ENCODE results near the gene FOXD4L3. TPM values are rescaled to one million over a fixed set of nuclear protein-coding genes. Genes with fewer than 3 reads are reported as not detected.
"Not testable (repeated sequence)": the region's sequence is repeated elsewhere in the genome, so short reads cannot be mapped to it uniquely, and the experiment has no call there.

FOXD4L3 gene
- total RNA-seq, 1 donor from 2014 or later, result not detected

- not testable (repeated sequence) for FAIRE-seq; H4K20me1 ChIP-seq (ENCODE audit: insufficient read depth, low read length); H3K36me3 ChIP-seq (ENCODE audit: insufficient read depth, low read length); H3K9me3 ChIP-seq (ENCODE audit: insufficient read depth, low read depth, low read length); H3K36me3 Mint-ChIP-seq (ENCODE audit: low read depth, unreplicated experiment); H3K9ac ChIP-seq (ENCODE audit: low read length); H3K27me3 Mint-ChIP-seq (ENCODE audit: low read depth, unreplicated experiment); H3K4me1 ChIP-seq (ENCODE audit: insufficient read depth, low read length); H3K4me3 ChIP-seq (ENCODE audit: insufficient read depth, low read depth, low read length); H3K4me2 ChIP-seq (ENCODE audit: low read length); H3K27me3 ChIP-seq (ENCODE audit: insufficient read depth, low read length); H3K79me2 ChIP-seq (ENCODE audit: insufficient read depth, low read length); H3K4me1 Mint-ChIP-seq (ENCODE audit: low read depth, unreplicated experiment); H3K9me3 Mint-ChIP-seq (ENCODE audit: unreplicated experiment); H3K27ac Mint-ChIP-seq (ENCODE audit: unreplicated experiment); DNase-seq (ENCODE audit: low read depth); H2AFZ ChIP-seq (ENCODE audit: low read depth, low read length); H3K4me3 Mint-ChIP-seq (ENCODE audit: unreplicated experiment); H3K27ac ChIP-seq (ENCODE audit: low read depth, low read length)
Measured at GRCh38 chr9:68338000-68338399, 35.3 kb downstream of the FOXD4L3 start.

- not testable (repeated sequence) for H3K4me3 ChIP-seq (ENCODE audit: insufficient read depth, low read depth, low read length); H3K36me3 Mint-ChIP-seq (ENCODE audit: low read depth, unreplicated experiment); H3K27me3 ChIP-seq (ENCODE audit: insufficient read depth, low read length); H3K4me1 Mint-ChIP-seq (ENCODE audit: low read depth, unreplicated experiment); H2AFZ ChIP-seq (ENCODE audit: low read depth, low read length); H3K27ac Mint-ChIP-seq (ENCODE audit: unreplicated experiment); H4K20me1 ChIP-seq (ENCODE audit: insufficient read depth, low read length); H3K9me3 ChIP-seq (ENCODE audit: insufficient read depth, low read depth, low read length); DNase-seq (ENCODE audit: low read depth); H3K4me1 ChIP-seq (ENCODE audit: insufficient read depth, low read length); H3K79me2 ChIP-seq (ENCODE audit: insufficient read depth, low read length); H3K9me3 Mint-ChIP-seq (ENCODE audit: unreplicated experiment); H3K27me3 Mint-ChIP-seq (ENCODE audit: low read depth, unreplicated experiment); H3K9ac ChIP-seq (ENCODE audit: low read length); H3K4me3 Mint-ChIP-seq (ENCODE audit: unreplicated experiment); H3K27ac ChIP-seq (ENCODE audit: low read depth, low read length); H3K4me2 ChIP-seq (ENCODE audit: low read length); H3K36me3 ChIP-seq (ENCODE audit: insufficient read depth, low read length); FAIRE-seq
Measured at GRCh38 chr9:68342265-68343025, 39.8 kb downstream of the FOXD4L3 start.

- H3K27ac ChIP-seq (ENCODE audit: low read depth, low read length); H3K9me3 ChIP-seq (ENCODE audit: insufficient read depth, low read depth, low read length); H3K36me3 ChIP-seq (ENCODE audit: insufficient read depth, low read length); H3K4me3 ChIP-seq (ENCODE audit: insufficient read depth, low read depth, low read length); H3K4me1 Mint-ChIP-seq (ENCODE audit: low read depth, unreplicated experiment); H3K27me3 ChIP-seq (ENCODE audit: insufficient read depth, low read length); H3K79me2 ChIP-seq (ENCODE audit: insufficient read depth, low read length); H3K4me3 Mint-ChIP-seq (ENCODE audit: unreplicated experiment); H3K27ac Mint-ChIP-seq (ENCODE audit: unreplicated experiment); DNase-seq (ENCODE audit: low read depth); H3K4me1 ChIP-seq (ENCODE audit: insufficient read depth, low read length); H3K36me3 Mint-ChIP-seq (ENCODE audit: low read depth, unreplicated experiment); H3K4me2 ChIP-seq (ENCODE audit: low read length); H3K9ac ChIP-seq (ENCODE audit: low read length); H4K20me1 ChIP-seq (ENCODE audit: insufficient read depth, low read length); FAIRE-seq; H3K9me3 Mint-ChIP-seq (ENCODE audit: unreplicated experiment); H2AFZ ChIP-seq (ENCODE audit: low read depth, low read length); H3K27me3 Mint-ChIP-seq (ENCODE audit: low read depth, unreplicated experiment): not testable (repeated sequence)
Measured at GRCh38 chr9:68343242-68343641, 40.6 kb downstream of the FOXD4L3 start.

- not testable (repeated sequence) for H2AFZ ChIP-seq (ENCODE audit: low read depth, low read length); H3K9me3 Mint-ChIP-seq (ENCODE audit: unreplicated experiment); H4K20me1 ChIP-seq (ENCODE audit: insufficient read depth, low read length); H3K4me3 Mint-ChIP-seq (ENCODE audit: unreplicated experiment); DNase-seq (ENCODE audit: low read depth); H3K79me2 ChIP-seq (ENCODE audit: insufficient read depth, low read length); H3K27ac ChIP-seq (ENCODE audit: low read depth, low read length); H3K9me3 ChIP-seq (ENCODE audit: insufficient read depth, low read depth, low read length); FAIRE-seq; H3K9ac ChIP-seq (ENCODE audit: low read length); H3K27me3 ChIP-seq (ENCODE audit: insufficient read depth, low read length); H3K4me3 ChIP-seq (ENCODE audit: insufficient read depth, low read depth, low read length); H3K4me1 ChIP-seq (ENCODE audit: insufficient read depth, low read length); H3K4me2 ChIP-seq (ENCODE audit: low read length); H3K36me3 ChIP-seq (ENCODE audit: insufficient read depth, low read length); H3K4me1 Mint-ChIP-seq (ENCODE audit: low read depth, unreplicated experiment); H3K36me3 Mint-ChIP-seq (ENCODE audit: low read depth, unreplicated experiment); H3K27me3 Mint-ChIP-seq (ENCODE audit: low read depth, unreplicated experiment)
- peak overlapping the region; percentile 47 for H3K27ac Mint-ChIP-seq (ENCODE audit: unreplicated experiment)
Measured at GRCh38 chr9:68343992-68344391, 41.3 kb downstream of the FOXD4L3 start.

DNA sequence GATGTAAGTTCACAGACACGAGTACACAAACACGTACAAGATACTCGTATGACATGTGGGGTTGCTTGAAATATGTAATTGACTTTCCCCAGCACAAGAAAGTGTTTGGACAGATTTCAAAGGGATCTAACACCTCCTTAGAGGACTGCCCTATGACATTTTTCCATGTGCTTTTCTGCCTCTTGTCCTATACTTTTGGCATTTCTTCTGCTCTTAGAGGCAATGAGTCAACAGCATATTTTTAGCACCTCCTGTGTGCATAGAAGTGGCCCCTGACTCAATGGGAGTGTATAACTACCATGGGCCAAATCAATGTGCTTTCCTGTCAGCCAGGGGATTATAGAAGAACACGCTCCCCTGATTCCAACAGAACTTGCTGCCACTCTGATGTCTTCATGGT, 49.0 kb downstream of the FOXD4L3 start:
- not testable (repeated sequence) for H4K20me1 ChIP-seq (ENCODE audit: insufficient read depth, low read length); H3K4me3 ChIP-seq (ENCODE audit: insufficient read depth, low read depth, low read length); H3K9me3 ChIP-seq (ENCODE audit: insufficient read depth, low read depth, low read length); H3K9me3 Mint-ChIP-seq (ENCODE audit: unreplicated experiment); H3K79me2 ChIP-seq (ENCODE audit: insufficient read depth, low read length); DNase-seq (ENCODE audit: low read depth); H3K4me1 Mint-ChIP-seq (ENCODE audit: low read depth, unreplicated experiment); H3K27me3 ChIP-seq (ENCODE audit: insufficient read depth, low read length); H3K9ac ChIP-seq (ENCODE audit: low read length); H3K36me3 Mint-ChIP-seq (ENCODE audit: low read depth, unreplicated experiment); H2AFZ ChIP-seq (ENCODE audit: low read depth, low read length); H3K4me1 ChIP-seq (ENCODE audit: insufficient read depth, low read length); H3K4me3 Mint-ChIP-seq (ENCODE audit: unreplicated experiment); H3K4me2 ChIP-seq (ENCODE audit: low read length); H3K27ac Mint-ChIP-seq (ENCODE audit: unreplicated experiment); H3K27ac ChIP-seq (ENCODE audit: low read depth, low read length); H3K36me3 ChIP-seq (ENCODE audit: insufficient read depth, low read length); FAIRE-seq
- peaks cover 14% of the 10 kb centered on the region for H3K27me3 Mint-ChIP-seq (ENCODE audit: low read depth, unreplicated experiment)

Measured in astrocyte (in vitro differentiated cells and primary cell).